ENCODE data around the gene MAP2K4. TPM values are rescaled to one million over a fixed set of nuclear protein-coding genes. Genes with fewer than 3 reads are reported as not detected.

Gene MAP2K4
- polyA plus RNA-seq, 2 of the 4 experiments (the other 2 are of a cell fraction): 28.9 to 47.7 TPM

DNA sequence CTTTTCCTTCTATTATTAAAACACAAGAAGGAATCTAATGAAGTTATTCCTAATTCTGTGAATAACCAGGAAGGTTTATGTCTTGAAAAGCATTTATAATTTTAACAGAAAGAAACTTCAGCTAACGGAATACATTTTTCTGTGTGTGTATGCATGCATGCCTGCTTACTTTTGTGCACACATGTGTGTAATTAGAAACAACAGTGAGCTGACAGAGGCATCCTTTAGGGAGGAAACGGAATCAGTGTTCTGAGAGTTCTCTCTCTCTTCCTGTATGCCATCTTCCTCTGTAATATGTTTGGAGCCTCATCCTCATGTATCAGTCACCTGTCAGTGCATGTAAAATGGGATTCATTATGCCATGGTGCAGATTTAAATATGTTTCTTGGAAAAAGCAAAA, 107.0 kb downstream of the MAP2K4 start:
- ChIA-PET POLR2A (no interaction called here), CTCF (no interaction called here)
- no peak overlapping the region for H3K27ac ChIP-seq
- no peak for TF ChIP-seq BHLHE40 (IDR thresholded peaks at IDR 0.05; ENCODE audit: low read depth, low read length)
- no peak for TF ChIP-seq MAZ (IDR thresholded peaks at IDR 0.05; ENCODE audit: borderline replicate concordance, low read depth, low read length)
- TF ChIP-seq, protein P1, sequence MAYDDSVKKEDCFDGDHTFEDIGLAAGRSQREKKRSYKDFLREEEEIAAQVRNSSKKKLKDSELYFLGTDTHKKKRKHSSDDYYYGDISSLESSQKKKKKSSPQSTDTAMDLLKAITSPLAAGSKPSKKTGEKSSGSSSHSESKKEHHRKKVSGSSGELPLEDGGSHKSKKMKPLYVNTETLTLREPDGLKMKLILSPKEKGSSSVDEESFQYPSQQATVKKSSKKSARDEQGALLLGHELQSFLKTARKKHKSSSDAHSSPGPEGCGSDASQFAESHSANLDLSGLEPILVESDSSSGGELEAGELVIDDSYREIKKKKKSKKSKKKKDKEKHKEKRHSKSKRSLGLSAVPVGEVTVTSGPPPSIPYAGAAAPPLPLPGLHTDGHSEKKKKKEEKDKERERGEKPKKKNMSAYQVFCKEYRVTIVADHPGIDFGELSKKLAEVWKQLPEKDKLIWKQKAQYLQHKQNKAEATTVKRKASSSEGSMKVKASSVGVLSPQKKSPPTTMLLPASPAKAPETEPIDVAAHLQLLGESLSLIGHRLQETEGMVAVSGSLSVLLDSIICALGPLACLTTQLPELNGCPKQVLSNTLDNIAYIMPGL (CRISPR knock-in tag; IDR thresholded peaks at IDR 0.05; ENCODE audit: borderline replicate concordance): no peak
- no peak for TF ChIP-seq RARB (CRISPR knock-in tag; IDR thresholded peaks at IDR 0.05)
- WGBS (ENCODE audit: missing lambda C conversion rate): 42% methylated on average over 2 of the region's 2 CpGs
- ATAC-seq: no peak
- H3K4me3 ChIP-seq: no peak overlapping the region
- FAIRE-seq: peak; percentile 78
- DNase-seq (ENCODE audit: low read depth in 1 of 2, low spot score in 1 of 2): no peak
- H3K9me3 ChIP-seq: no peaks in the 10 kb centered on the region
- H3K4me2 ChIP-seq: no peak overlapping the region
- no peaks in the 10 kb centered on the region for H3K4me1 ChIP-seq

DNA sequence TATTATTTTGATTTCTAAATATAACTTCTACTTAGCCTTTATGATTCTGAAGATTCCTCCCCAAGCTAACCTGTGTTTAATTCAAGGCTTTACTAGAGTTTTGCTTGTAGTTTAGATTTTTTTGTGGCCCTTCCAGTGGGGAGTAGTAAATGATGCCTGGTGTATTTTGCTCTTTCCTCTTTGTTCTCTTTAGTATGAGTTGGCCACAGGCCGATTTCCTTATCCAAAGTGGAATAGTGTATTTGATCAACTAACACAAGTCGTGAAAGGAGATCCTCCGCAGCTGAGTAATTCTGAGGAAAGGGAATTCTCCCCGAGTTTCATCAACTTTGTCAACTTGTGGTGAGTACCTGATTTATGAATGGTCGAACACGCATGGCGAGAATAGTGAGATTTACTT, 108.3 kb downstream of the MAP2K4 start:
- H3K27ac ChIP-seq: no peak overlapping the region
- 91% methylated on average over 7 of the region's 7 CpGs for WGBS (ENCODE audit: missing lambda C conversion rate)
- H3K9me3 ChIP-seq: no peaks in the 10 kb centered on the region
- FAIRE-seq (peak; percentile 59), ATAC-seq (no peak), DNase-seq (ENCODE audit: low read depth in 1 of 2, low spot score in 1 of 2) (no peak)
- no peak overlapping the region for H3K4me2 ChIP-seq
- no peak overlapping the region for H3K4me3 ChIP-seq
- CTCF ChIA-PET: interaction anchor here (0.6 kb wide), 1 partner anchor 63 kb away, joined by 3 read pairs; no protein-coding TSS in a partner anchor
- H3K4me1 ChIP-seq: no peaks in the 10 kb centered on the region
- TF ChIP-seq TFCP2L1 (CRISPR knock-in tag; IDR thresholded peaks at IDR 0.05) (no peak), ATOH8 (CRISPR knock-in tag; IDR thresholded peaks at IDR 0.05; ENCODE audit: low read depth) (no peak), CBX8 (IDR thresholded peaks at IDR 0.05) (no peak), BCL3 (IDR thresholded peaks at IDR 0.05) (no peak), RFX5 (IDR thresholded peaks at IDR 0.05) (no peak), GATA3 (IDR thresholded peaks at IDR 0.05; ENCODE audit: borderline replicate concordance) (no peak), MAFK (IDR thresholded peaks at IDR 0.05; ENCODE audit: partially characterized antibody) (no peak), CHD2 (IDR thresholded peaks at IDR 0.05; ENCODE audit: low read length, partially characterized antibody) (no peak), ZC3H11A (IDR thresholded peaks at IDR 0.05) (no peak), ZSCAN20 (CRISPR knock-in tag; IDR thresholded peaks at IDR 0.05) (no peak), CBX2 (IDR thresholded peaks at IDR 0.05; ENCODE audit: borderline replicate concordance, low read depth) (no peak), POLR2AphosphoS2 (conservative IDR thresholded peaks at IDR 0.05; ENCODE audit: low read length) (no peak), RAD21 (conservative IDR thresholded peaks at IDR 0.05 in 1 of 2, IDR thresholded peaks at IDR 0.05 in 1 of 2) (no peak)
- TF ChIP-seq, protein P2, sequence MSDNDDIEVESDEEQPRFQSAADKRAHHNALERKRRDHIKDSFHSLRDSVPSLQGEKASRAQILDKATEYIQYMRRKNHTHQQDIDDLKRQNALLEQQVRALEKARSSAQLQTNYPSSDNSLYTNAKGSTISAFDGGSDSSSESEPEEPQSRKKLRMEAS (IDR thresholded peaks at IDR 0.05): no peak
- POLR2A ChIA-PET: interaction anchor here (1.4 kb wide), 1 partner anchor 132 kb away, joined by 3 read pairs; the partner anchor contains the start of gene ZNF18

GRCh38 chr17:12133183-12133582, 112.5 kb downstream of the MAP2K4 start:
- POLR2A ChIA-PET: no interaction called here
- DNase-seq (ENCODE audit: low read depth in 1 of 2, low spot score in 1 of 2) (no peak), ATAC-seq (no peak), FAIRE-seq (no peak)
- peaks cover 21% of the 10 kb centered on the region; the same call in 2 of the 3 replicates for H3K9me3 ChIP-seq
- no peak overlapping the region for H3K27ac ChIP-seq
- H3K4me1 ChIP-seq: no peaks in the 10 kb centered on the region
- CTCF ChIA-PET: no interaction called here
- TF ChIP-seq BCL3 (IDR thresholded peaks at IDR 0.05) (no peak), HES2 (IDR thresholded peaks at IDR 0.05) (no peak), ZFP36 (IDR thresholded peaks at IDR 0.05; ENCODE audit: borderline replicate concordance, partially characterized antibody) (no peak), HOXB13 (CRISPR knock-in tag; IDR thresholded peaks at IDR 0.05; ENCODE audit: low read depth) (no peak), HEYL (CRISPR knock-in tag; IDR thresholded peaks at IDR 0.05) (no peak), RFX5 (IDR thresholded peaks at IDR 0.05) (no peak), SMC3 (IDR thresholded peaks at IDR 0.05) (no peak), ATOH8 (CRISPR knock-in tag; IDR thresholded peaks at IDR 0.05; ENCODE audit: low read depth) (no peak), RAD21 (conservative IDR thresholded peaks at IDR 0.05 in 1 of 2, IDR thresholded peaks at IDR 0.05 in 1 of 2) (no peak)
- H3K4me2 ChIP-seq: no peak overlapping the region
- WGBS (ENCODE audit: missing lambda C conversion rate): 91% methylated on average over 6 of the region's 6 CpGs
- H3K4me3 ChIP-seq: no peak overlapping the region

All from A549 (cell line).